Esophagus squamous epithelium (tissue), 5 donors: ENCODE measurements around the gene TLN1. TPM values are rescaled to one million over a fixed set of nuclear protein-coding genes. Genes with fewer than 3 reads are reported as not detected.

ENCODE experiments used
- DNase-seq: peaks from one replicate; lab custom pipeline; 2025; lab: John Stamatoyannopoulos, UW
- H3K27ac ChIP-seq, 4 donors: fragments of 200-600 bp; sonication (generic); one replicate each; pipeline ENCODE4 v1.5.1; 2016 to 2019; ENCODE audit warnings: mild to moderate bottlenecking in 1 of 4
- H3K27me3 ChIP-seq, 4 donors: fragments of 200-600 bp; sonication (generic); 1 replicate in 3 of 4; 2 replicates in 1 of 4; pipeline versions ENCODE4 v1.5.1 to v1.6.0; 2017 to 2021; ENCODE audit warnings: antibody characterized with exemption in 1 of 4
- H3K36me3 ChIP-seq, 3 donors: fragments of 200-600 bp; sonication (generic); one replicate each; pipeline ENCODE4 v1.5.1; 2016 to 2019
- H3K4me1 ChIP-seq, 3 donors: fragments of 200-600 bp; sonication (generic); one replicate each; pipeline ENCODE4 v1.5.1; 2017 to 2019
- H3K4me3 ChIP-seq, 4 donors: fragments of 200-600 bp; sonication (generic); 1 replicate in 3 of 4; 2 replicates in 1 of 4; pipeline ENCODE4 v1.5.1; 2016 to 2019; ENCODE audit warnings: mild to moderate bottlenecking in 2 of 4, moderate library complexity in 1 of 4
- H3K9me3 ChIP-seq, 3 donors: fragments of 200-600 bp; sonication (generic); one replicate each; pipeline ENCODE4 v1.5.1; 2016 to 2019
- CTCF ChIP-seq, 6 experiments: fragments of 450-650 bp in 4 of 6; fragments of 200-600 bp in 2 of 6; sonication (generic) in 2 of 6; IDR thresholded peaks; one replicate each; pipeline ENCODE4 v1.5.1; 2016 to 2019; ENCODE audit warnings: antibody characterized with exemption in 6 of 6, mild to moderate bottlenecking in 4 of 6, moderate library complexity in 4 of 6
- POLR2A ChIP-seq, 4 donors: fragments of 450-650 bp; IDR thresholded peaks; one replicate each; pipeline ENCODE4 v1.6.1; 2017; ENCODE audit warnings: antibody characterized with exemption in 4 of 4, mild to moderate bottlenecking in 4 of 4, moderate library complexity in 3 of 4
- WGBS, 2 donors: methylation state at CpG; one replicate each; pipeline ENCODE4 v1.1.5; 2018; 5-methylcytosine and 5-hydroxymethylcytosine counted together
- intact Hi-C: fragments of 100-400 bp; cut with DNase I; formaldehyde crosslinking; loops from one replicate; pipeline ENCODE4 v1.15.0; 2022
- total RNA-seq, 4 donors: library from RNA; depleted of rRNA; stranded (reverse); fragments of >200 nt; gene quantifications; one replicate each; pipeline ENCODE4 v1.1.0, GENCODE V29; 2016
- donor health status: DM: yes; HTN: yes; CAD: no.

The TLN1 gene
- total RNA-seq, 4 donors from 2014 or later = 94.7 to 233 (median 112) TPM

DNA sequence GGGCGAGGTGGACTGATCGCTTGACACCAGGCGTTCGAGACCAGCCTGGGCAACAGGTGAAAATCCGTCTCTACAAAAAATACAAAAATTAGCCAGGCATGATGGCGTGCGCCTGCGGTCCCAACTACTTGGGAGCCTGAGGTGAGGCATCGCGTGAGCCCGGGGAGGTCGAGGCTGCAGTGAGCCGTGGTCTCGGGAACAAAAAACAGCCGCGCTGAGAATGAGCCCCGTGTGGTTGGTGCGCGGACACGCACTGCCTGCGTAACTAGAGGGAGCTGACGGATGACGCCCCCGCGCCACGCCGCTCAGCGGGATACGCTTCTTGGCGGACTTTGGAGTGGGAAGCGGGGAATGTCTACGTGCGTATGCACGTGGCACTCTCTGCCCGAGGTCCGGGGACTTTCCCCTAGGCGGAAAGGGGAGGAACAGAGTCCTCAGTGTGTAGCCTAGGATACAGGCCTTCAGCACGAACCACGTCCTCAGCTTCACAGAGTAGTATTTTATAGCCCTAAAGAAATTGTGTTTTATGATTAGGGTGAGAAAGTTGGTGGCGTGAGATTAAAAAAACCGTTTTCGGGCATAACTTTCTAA lies 74.4 kb downstream of the TLN1 start, which contains the start of gene RMRP:
Gene RMRP, minus strand, starts transcription at position 474 of the 591 bp plus-strand sequence.
- no peaks in the 10 kb centered on the region for H3K9me3 ChIP-seq
- DNase-seq = peak; percentile 71
- intact Hi-C loops = loop anchor here (5.0 kb wide), 1 partner anchor 75 kb away; the partner anchor contains the start of genes CREB3 and TLN1
- WGBS, 2 donors = 0% methylated on average over 7 to 12 of the region's 42 CpGs
- H3K36me3 ChIP-seq = peaks cover 0 to 26% (median 0%) of the 10 kb centered on the region in 3 donors
- H3K27me3 ChIP-seq = no peaks in the 10 kb centered on the region
- H3K27ac ChIP-seq = peak within 1 kb of the TSS; percentile 91 to 98 (median 96)
- peak in 4 of 6 experiments; percentile 28 to 59 (median 45) for TF ChIP-seq CTCF (IDR thresholded peaks at IDR 0.05)
- TF ChIP-seq POLR2A (IDR thresholded peaks at IDR 0.05) = peak in 2 of 4 donors; percentile 22 to 59
- H3K4me1 ChIP-seq = peaks cover 11 to 53% (median 24%) of the 10 kb centered on the region in 3 donors
- H3K4me3 ChIP-seq = peak within 1 kb of the TSS; percentile 75 to 94 (median 84)

- 19 to 35% methylated on average over 25 of the region's 25 CpGs for WGBS, 2 donors
- H3K27ac ChIP-seq = peak overlapping the region; percentile 91 to 98 (median 96)
- no peaks in the 10 kb centered on the region for H3K9me3 ChIP-seq
- intact Hi-C loops = loop anchor here (5.0 kb wide), 1 partner anchor 75 kb away; the partner anchor contains the start of genes CREB3 and TLN1
- peaks cover 0 to 21% (median 0%) of the 10 kb centered on the region in 3 donors for H3K36me3 ChIP-seq
- no peak for TF ChIP-seq CTCF (IDR thresholded peaks at IDR 0.05)
- TF ChIP-seq POLR2A (IDR thresholded peaks at IDR 0.05) = no peak
- H3K27me3 ChIP-seq = no peaks in the 10 kb centered on the region
- no peak for DNase-seq
- H3K4me1 ChIP-seq = peaks cover 11 to 53% (median 28%) of the 10 kb centered on the region in 3 donors
- peak overlapping the region; percentile 75 to 94 (median 84) for H3K4me3 ChIP-seq
These were observed 75.0 kb downstream of the TLN1 start for GRCh38 chr9:35656831-35657545.

- Histone ChIP-seq H3K27ac (peak overlapping the region; percentile 91 to 98 (median 96)), H3K4me3 (no peak overlapping the region), H3K4me1 (peaks cover 11 to 48% (median 25%) of the 10 kb centered on the region in 3 donors), H3K9me3 (no peaks in the 10 kb centered on the region), H3K27me3 (no peaks in the 10 kb centered on the region), H3K36me3 (peaks cover 0 to 14% (median 0%) of the 10 kb centered on the region in 3 donors)
- no peak for DNase-seq
- WGBS, 2 donors = 79% methylated on average over 14 to 16 of the region's 17 CpGs
- intact Hi-C loops = loop anchor here (5.0 kb wide), 1 partner anchor 76 kb away; the partner anchor contains the start of genes CREB3 and TLN1
- TF ChIP-seq POLR2A (IDR thresholded peaks at IDR 0.05) = no peak
- no peak for TF ChIP-seq CTCF (IDR thresholded peaks at IDR 0.05)
These were observed 75.6 kb downstream of the TLN1 start for GRCh38 chr9:35656348-35656747.

DNA sequence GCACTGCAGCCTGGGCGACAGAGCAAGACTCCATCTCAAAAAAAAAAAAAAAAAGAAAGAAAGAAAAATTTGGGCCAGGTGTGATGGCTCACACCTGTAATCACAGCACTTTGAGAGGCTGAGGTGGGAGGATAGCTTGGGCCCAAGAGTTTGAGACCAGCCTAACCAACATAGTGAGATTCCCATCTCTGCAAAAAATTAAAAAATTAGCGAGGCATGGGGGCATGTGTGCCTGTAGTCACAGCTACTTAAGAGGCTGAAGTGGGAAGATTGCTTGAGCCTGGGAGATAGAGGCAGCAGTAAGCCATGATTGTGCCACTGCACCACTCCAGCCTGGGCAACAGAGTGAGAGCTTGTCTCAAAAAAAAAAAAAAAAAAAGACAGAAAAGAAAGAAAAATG lies 78.4 kb downstream of the TLN1 start:
- Histone ChIP-seq H3K27ac (no peak overlapping the region), H3K27me3 (no peaks in the 10 kb centered on the region), H3K36me3 (no peaks in the 10 kb centered on the region), H3K9me3 (no peaks in the 10 kb centered on the region), H3K4me1 (peaks cover 3 to 44% (median 22%) of the 10 kb centered on the region in 3 donors), H3K4me3 (no peak overlapping the region)
- 64 to 88% methylated on average over 2 of the region's 2 CpGs for WGBS, 2 donors
- no peak for TF ChIP-seq POLR2A (IDR thresholded peaks at IDR 0.05)
- no peak for TF ChIP-seq CTCF (IDR thresholded peaks at IDR 0.05)
- intact Hi-C loops = no loop called here
- no peak for DNase-seq

- WGBS, 2 donors = 83 to 90% methylated on average over 8 of the region's 8 CpGs
- peak overlapping the region in 1 of 4 donors; percentile 1 for H3K27ac ChIP-seq
- DNase-seq = no peak
- no peak overlapping the region for H3K4me3 ChIP-seq
- H3K36me3 ChIP-seq = no peaks in the 10 kb centered on the region
- H3K9me3 ChIP-seq = no peaks in the 10 kb centered on the region
- TF ChIP-seq POLR2A (IDR thresholded peaks at IDR 0.05) (no peak), CTCF (IDR thresholded peaks at IDR 0.05) (no peak)
- intact Hi-C loops = no loop called here
- peaks cover 2 to 44% (median 22%) of the 10 kb centered on the region in 3 donors for H3K4me1 ChIP-seq
- H3K27me3 ChIP-seq = no peaks in the 10 kb centered on the region
These were observed 79.2 kb downstream of the TLN1 start for GRCh38 chr9:35652829-35653209.
